ENCODE results near the gene NFAT5. TPM values are rescaled to one million over a fixed set of nuclear protein-coding genes. Genes with fewer than 3 reads are reported as not detected.
"Not testable (repeated sequence)": the region's sequence is repeated elsewhere in the genome, so short reads cannot be mapped to it uniquely, and the experiment has no call there.

The NFAT5 gene
- total RNA-seq, 1 donor from 2014 or later: 48.8 TPM

DNA sequence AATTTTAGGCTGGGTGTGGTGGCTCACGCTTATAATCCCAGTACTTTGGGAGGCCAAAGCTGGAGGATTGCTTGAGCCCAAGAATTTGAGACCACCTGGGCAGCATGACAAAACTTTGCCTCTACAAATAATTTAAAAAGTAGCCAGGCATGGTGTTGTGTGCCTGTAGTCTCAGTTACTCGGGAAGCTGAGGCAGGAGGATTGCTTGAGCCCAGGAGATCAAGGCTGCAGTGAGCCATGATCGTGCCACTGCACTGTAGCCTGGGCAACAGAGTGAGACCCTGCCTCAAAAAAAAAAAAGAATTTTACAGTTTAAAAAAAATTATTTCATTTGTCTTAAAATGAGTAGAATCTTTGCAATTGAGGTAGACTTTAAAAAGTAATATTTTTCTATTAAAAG is 78.2 kb downstream of the NFAT5 start:
- H3K4me1 Mint-ChIP-seq (ENCODE audit: unreplicated experiment); H3K36me3 Mint-ChIP-seq (ENCODE audit: low read depth, unreplicated experiment); H3K9me3 Mint-ChIP-seq (ENCODE audit: unreplicated experiment); DNase-seq (ENCODE audit: low spot score); H3K27ac Mint-ChIP-seq (ENCODE audit: unreplicated experiment); H3K4me3 Mint-ChIP-seq (ENCODE audit: unreplicated experiment); H3K27me3 Mint-ChIP-seq (ENCODE audit: unreplicated experiment): not testable (repeated sequence)

DNA sequence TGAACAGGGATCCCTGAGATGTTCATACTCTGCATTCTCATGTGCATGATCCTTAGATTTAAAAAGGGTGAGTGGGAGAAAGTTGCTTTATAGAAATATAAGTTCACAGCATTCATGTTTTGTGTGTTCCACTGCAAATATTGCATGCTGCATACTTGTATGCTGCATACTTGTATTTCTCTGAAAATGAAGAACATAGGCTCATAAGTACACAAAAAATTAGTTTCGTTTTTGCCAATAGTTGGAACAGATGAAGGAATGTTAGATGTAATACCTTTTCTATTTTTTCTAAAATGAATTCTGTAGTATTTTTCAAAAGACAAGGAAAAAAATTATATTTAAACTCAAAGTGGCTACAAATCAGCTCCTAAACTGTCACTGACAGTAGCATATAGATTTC is 79.0 kb downstream of the NFAT5 start:
- no peak overlapping the region for H3K4me3 Mint-ChIP-seq (ENCODE audit: unreplicated experiment)
- no peaks in the 10 kb centered on the region for H3K4me1 Mint-ChIP-seq (ENCODE audit: unreplicated experiment)
- TF ChIP-seq, protein P1, sequence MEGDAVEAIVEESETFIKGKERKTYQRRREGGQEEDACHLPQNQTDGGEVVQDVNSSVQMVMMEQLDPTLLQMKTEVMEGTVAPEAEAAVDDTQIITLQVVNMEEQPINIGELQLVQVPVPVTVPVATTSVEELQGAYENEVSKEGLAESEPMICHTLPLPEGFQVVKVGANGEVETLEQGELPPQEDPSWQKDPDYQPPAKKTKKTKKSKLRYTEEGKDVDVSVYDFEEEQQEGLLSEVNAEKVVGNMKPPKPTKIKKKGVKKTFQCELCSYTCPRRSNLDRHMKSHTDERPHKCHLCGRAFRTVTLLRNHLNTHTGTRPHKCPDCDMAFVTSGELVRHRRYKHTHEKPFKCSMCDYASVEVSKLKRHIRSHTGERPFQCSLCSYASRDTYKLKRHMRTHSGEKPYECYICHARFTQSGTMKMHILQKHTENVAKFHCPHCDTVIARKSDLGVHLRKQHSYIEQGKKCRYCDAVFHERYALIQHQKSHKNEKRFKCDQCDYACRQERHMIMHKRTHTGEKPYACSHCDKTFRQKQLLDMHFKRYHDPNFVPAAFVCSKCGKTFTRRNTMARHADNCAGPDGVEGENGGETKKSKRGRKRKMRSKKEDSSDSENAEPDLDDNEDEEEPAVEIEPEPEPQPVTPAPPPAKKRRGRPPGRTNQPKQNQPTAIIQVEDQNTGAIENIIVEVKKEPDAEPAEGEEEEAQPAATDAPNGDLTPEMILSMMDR (IDR thresholded peaks at IDR 0.05; ENCODE audit: unreplicated experiment): no peak
- H3K9me3 Mint-ChIP-seq (ENCODE audit: unreplicated experiment): no peaks in the 10 kb centered on the region
- peaks cover 8% of the 10 kb centered on the region for H3K36me3 Mint-ChIP-seq (ENCODE audit: low read depth, unreplicated experiment)
- H3K27ac Mint-ChIP-seq (ENCODE audit: unreplicated experiment): no peak overlapping the region
- no peak for DNase-seq (ENCODE audit: low spot score)
- H3K27me3 Mint-ChIP-seq (ENCODE audit: unreplicated experiment): no peaks in the 10 kb centered on the region

DNA sequence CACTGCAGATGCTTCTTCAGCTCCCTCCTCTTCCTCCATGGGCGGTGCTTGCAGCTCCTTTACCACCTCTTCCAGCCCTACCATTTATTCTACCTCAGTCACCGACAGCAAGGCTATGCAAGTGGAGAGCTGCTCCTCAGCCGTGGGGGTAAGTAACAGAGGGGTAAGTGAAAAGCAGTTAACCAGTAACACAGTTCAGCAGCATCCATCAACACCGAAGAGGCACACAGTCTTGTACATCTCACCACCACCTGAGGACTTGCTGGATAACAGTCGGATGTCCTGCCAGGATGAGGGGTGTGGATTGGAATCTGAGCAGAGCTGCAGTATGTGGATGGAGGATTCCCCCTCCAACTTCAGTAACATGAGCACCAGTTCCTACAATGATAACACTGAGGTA is 81.3 kb downstream of the NFAT5 start:
- Mint-ChIP-seq H3K27ac (ENCODE audit: unreplicated experiment) (no peak overlapping the region), H3K36me3 (ENCODE audit: low read depth, unreplicated experiment) (peaks cover 14% of the 10 kb centered on the region), H3K27me3 (ENCODE audit: unreplicated experiment) (no peaks in the 10 kb centered on the region), H3K4me1 (ENCODE audit: unreplicated experiment) (no peaks in the 10 kb centered on the region), H3K4me3 (ENCODE audit: unreplicated experiment) (no peak overlapping the region), H3K9me3 (ENCODE audit: unreplicated experiment) (no peaks in the 10 kb centered on the region)
- TF ChIP-seq, protein P1 (IDR thresholded peaks at IDR 0.05; ENCODE audit: unreplicated experiment): no peak
- DNase-seq (ENCODE audit: low spot score): no peak

DNA sequence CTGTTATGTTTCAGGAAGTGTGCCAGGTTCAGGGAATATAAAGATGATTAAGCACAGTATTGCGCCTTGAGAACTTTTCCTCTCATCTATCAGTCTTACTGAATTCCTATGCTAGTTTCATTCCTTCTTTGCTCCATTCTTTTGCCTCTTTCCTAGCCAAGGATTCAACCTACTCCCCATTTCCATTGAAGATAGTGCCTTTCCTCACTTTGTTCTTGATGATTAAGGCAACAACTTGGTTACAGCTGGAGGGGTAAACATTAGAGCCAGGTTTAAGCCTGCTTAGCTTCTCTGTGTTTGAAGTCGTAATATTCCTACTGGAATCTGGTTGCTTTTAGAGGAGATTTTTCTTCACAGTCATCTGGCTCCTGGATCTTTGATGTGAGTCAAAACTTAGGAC is 85.5 kb downstream of the NFAT5 start:
- Mint-ChIP-seq H3K4me1 (ENCODE audit: unreplicated experiment) (no peaks in the 10 kb centered on the region), H3K27me3 (ENCODE audit: unreplicated experiment) (no peaks in the 10 kb centered on the region), H3K9me3 (ENCODE audit: unreplicated experiment) (no peaks in the 10 kb centered on the region), H3K36me3 (ENCODE audit: low read depth, unreplicated experiment) (peaks cover 22% of the 10 kb centered on the region), H3K27ac (ENCODE audit: unreplicated experiment) (no peak overlapping the region), H3K4me3 (ENCODE audit: unreplicated experiment) (peak overlapping the region; percentile 2)
- no peak for DNase-seq (ENCODE audit: low spot score)
- TF ChIP-seq, protein P1 (IDR thresholded peaks at IDR 0.05; ENCODE audit: unreplicated experiment): no peak

DNA sequence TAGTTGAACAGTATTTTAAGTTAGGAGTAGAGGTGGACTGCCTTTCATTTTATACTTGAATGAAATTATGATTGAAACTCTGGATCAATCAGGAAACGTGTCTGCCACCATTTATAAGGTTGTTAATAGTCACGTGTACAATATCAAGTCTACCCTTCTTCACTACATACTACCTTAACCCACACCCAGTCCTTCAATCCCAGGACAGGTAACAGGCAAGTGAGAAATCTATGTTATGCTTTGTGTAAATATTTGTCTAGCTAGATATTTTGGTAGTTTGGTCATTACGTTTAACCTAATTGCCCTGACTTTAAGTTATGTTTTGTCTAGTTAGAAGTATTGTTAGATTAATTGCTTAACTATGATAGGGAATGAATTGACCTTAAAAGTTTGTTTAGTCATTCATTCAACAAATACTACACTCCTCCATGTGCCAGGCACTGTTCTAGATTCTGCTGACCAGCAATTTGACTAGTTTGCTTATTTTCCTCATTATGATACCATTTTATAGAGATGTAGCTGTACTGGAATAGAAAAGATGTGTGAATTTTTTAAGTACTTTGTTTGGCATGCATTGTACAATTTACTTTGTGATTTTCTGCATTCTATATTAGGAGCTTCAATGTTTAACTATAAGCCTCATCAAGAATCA is 88.6 kb downstream of the NFAT5 start:
- TF ChIP-seq, protein P1 (IDR thresholded peaks at IDR 0.05; ENCODE audit: unreplicated experiment): no peak
- Mint-ChIP-seq H3K27me3 (ENCODE audit: unreplicated experiment) (no peaks in the 10 kb centered on the region), H3K27ac (ENCODE audit: unreplicated experiment) (no peak overlapping the region), H3K36me3 (ENCODE audit: low read depth, unreplicated experiment) (peaks cover 20% of the 10 kb centered on the region), H3K4me3 (ENCODE audit: unreplicated experiment) (no peak overlapping the region), H3K9me3 (ENCODE audit: unreplicated experiment) (no peaks in the 10 kb centered on the region), H3K4me1 (ENCODE audit: unreplicated experiment) (no peaks in the 10 kb centered on the region)
- DNase-seq (ENCODE audit: low spot score): no peak
